Raji (cell line): ENCODE results near the gene ABHD14A.

ENCODE experiments used
- POLR2A ChIP-seq: IDR thresholded peaks from 2 replicates; pipeline ENCODE4 v1.6.1; 2011; ENCODE audit warnings: low read depth, low read length, control low read depth; ENCODE audit not compliant: insufficient read depth

ABHD14A gene

GRCh38 chr3:51992017-51992682 is 17.3 kb downstream of the ABHD14A start:
- TF ChIP-seq POLR2A: no peak; the same call in 1 of the 2 replicates

- TF ChIP-seq POLR2A: no peak
These were observed 19.7 kb downstream of the ABHD14A start for GRCh38 chr3:51994530-51994929.

GRCh38 chr3:51995346-51996163 is 20.7 kb downstream of the ABHD14A start, which contains the start of gene RPL29:
Gene RPL29, minus strand, starts transcription at chr3:51995895. Its CDS starts 434 bp downstream, at chr3:51995461.
- TF ChIP-seq POLR2A: peak; percentile 95

GRCh38 chr3:51997172-51997571 is 22.3 kb downstream of the ABHD14A start:
- no peak for TF ChIP-seq POLR2A

- no peak for TF ChIP-seq POLR2A
These were observed 23.2 kb downstream of the ABHD14A start for GRCh38 chr3:51997935-51998596.

GRCh38 chr3:51998774-51999173 is 23.9 kb downstream of the ABHD14A start:
- TF ChIP-seq POLR2A: no peak

GRCh38 chr3:51999846-52000245 is 25.0 kb downstream of the ABHD14A start:
- no peak for TF ChIP-seq POLR2A

- no peak for TF ChIP-seq POLR2A
These were observed 26.6 kb downstream of the ABHD14A start for GRCh38 chr3:52001443-52001974.

GRCh38 chr3:52002748-52003147 is 27.9 kb downstream of the ABHD14A start:
- TF ChIP-seq POLR2A: no peak

- no peak for TF ChIP-seq POLR2A
These were observed 29.4 kb downstream of the ABHD14A start for GRCh38 chr3:52004163-52004787.

GRCh38 chr3:52004906-52005395 is 30.1 kb downstream of the ABHD14A start:
- TF ChIP-seq POLR2A: no peak

- no peak for TF ChIP-seq POLR2A
These were observed 30.7 kb downstream of the ABHD14A start for GRCh38 chr3:52005571-52005986.

- TF ChIP-seq POLR2A: no peak
These were observed 31.4 kb downstream of the ABHD14A start for GRCh38 chr3:52006017-52006819.

- TF ChIP-seq POLR2A: no peak
These were observed 31.9 kb downstream of the ABHD14A start for GRCh38 chr3:52006820-52007133.

- TF ChIP-seq POLR2A: no peak
These were observed 32.4 kb downstream of the ABHD14A start for GRCh38 chr3:52007291-52007690.

- TF ChIP-seq POLR2A: no peak
These were observed 35.6 kb downstream of the ABHD14A start for GRCh38 chr3:52010431-52010830.
